C4-2B (cell line): ENCODE results near the gene NDUFAF3.

Experiments used
- ZFX ChIP-seq: fragments of 450-650 bp; IDR thresholded peaks from 2 replicates; pipeline ENCODE4 v1.6.1; 2017
- TF ChIP-seq, protein P1 (sequence below): fragments of 450-650 bp; conservative IDR thresholded peaks from 2 replicates; pipeline ENCODE4 v1.5.1; 2017; ENCODE audit warnings: mild to moderate bottlenecking

GRCh38 chr3:49034650-49035049 lies 12.7 kb downstream of the NDUFAF3 start:
- TF ChIP-seq, protein P1, sequence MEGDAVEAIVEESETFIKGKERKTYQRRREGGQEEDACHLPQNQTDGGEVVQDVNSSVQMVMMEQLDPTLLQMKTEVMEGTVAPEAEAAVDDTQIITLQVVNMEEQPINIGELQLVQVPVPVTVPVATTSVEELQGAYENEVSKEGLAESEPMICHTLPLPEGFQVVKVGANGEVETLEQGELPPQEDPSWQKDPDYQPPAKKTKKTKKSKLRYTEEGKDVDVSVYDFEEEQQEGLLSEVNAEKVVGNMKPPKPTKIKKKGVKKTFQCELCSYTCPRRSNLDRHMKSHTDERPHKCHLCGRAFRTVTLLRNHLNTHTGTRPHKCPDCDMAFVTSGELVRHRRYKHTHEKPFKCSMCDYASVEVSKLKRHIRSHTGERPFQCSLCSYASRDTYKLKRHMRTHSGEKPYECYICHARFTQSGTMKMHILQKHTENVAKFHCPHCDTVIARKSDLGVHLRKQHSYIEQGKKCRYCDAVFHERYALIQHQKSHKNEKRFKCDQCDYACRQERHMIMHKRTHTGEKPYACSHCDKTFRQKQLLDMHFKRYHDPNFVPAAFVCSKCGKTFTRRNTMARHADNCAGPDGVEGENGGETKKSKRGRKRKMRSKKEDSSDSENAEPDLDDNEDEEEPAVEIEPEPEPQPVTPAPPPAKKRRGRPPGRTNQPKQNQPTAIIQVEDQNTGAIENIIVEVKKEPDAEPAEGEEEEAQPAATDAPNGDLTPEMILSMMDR = no peak
- no peak for TF ChIP-seq ZFX
